GM12875 (cell line): ENCODE measurements around the gene FBXW11.

Experiments
- H3K4me3 ChIP-seq: one replicate; pipeline ENCODE4 v1.5.1; 2011; ENCODE audit warnings: low read depth, low read length, control low read depth
- TF ChIP-seq, protein P1 (sequence below): IDR thresholded peaks from 2 replicates; pipeline ENCODE4 v1.5.1; 2011; ENCODE audit warnings: low read depth, mild to moderate bottlenecking, control low read depth, inconsistent platforms, low read length, moderate library complexity, borderline replicate concordance; ENCODE audit not compliant: insufficient read depth

FBXW11 gene

GRCh38 chr5:172005708-172006320, 624 bp downstream of the FBXW11 start:
- TF ChIP-seq, protein P1, sequence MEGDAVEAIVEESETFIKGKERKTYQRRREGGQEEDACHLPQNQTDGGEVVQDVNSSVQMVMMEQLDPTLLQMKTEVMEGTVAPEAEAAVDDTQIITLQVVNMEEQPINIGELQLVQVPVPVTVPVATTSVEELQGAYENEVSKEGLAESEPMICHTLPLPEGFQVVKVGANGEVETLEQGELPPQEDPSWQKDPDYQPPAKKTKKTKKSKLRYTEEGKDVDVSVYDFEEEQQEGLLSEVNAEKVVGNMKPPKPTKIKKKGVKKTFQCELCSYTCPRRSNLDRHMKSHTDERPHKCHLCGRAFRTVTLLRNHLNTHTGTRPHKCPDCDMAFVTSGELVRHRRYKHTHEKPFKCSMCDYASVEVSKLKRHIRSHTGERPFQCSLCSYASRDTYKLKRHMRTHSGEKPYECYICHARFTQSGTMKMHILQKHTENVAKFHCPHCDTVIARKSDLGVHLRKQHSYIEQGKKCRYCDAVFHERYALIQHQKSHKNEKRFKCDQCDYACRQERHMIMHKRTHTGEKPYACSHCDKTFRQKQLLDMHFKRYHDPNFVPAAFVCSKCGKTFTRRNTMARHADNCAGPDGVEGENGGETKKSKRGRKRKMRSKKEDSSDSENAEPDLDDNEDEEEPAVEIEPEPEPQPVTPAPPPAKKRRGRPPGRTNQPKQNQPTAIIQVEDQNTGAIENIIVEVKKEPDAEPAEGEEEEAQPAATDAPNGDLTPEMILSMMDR: no peak
- peak overlapping the region; percentile 85 for H3K4me3 ChIP-seq

- TF ChIP-seq, protein P1: no peak
- H3K4me3 ChIP-seq: peak overlapping the region; percentile 85
Observed at GRCh38 chr5:172004824-172005237, 1.6 kb downstream of the FBXW11 start.

- TF ChIP-seq, protein P1: no peak
- no peak overlapping the region for H3K4me3 ChIP-seq
Observed at GRCh38 chr5:172003746-172004145, 2.7 kb downstream of the FBXW11 start.

GRCh38 chr5:172002840-172003512, 3.5 kb downstream of the FBXW11 start:
- no peak overlapping the region for H3K4me3 ChIP-seq
- TF ChIP-seq, protein P1: no peak

DNA sequence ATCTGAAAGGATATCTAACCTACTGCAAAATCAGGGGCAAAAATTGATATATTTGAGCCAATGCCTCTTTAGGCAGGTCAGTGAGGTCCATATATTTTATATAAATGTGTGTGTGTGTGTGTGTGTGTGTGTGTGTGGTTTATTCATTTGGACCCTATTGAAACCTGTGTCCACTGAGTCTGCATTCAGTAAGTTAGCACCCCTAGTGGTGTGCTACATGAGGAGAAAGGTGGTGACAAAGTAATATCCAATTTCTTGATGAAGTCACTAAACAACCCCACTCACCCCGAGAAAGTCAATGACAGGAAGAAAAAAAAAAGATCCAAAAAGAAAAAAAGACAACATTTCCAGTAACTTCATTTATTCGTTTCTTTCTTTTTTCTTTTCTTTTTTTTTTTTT, 4.1 kb downstream of the FBXW11 start:
- H3K4me3 ChIP-seq: no peak overlapping the region
- TF ChIP-seq, protein P1: peak; percentile 54; the same call in 1 of the 2 replicates

DNA sequence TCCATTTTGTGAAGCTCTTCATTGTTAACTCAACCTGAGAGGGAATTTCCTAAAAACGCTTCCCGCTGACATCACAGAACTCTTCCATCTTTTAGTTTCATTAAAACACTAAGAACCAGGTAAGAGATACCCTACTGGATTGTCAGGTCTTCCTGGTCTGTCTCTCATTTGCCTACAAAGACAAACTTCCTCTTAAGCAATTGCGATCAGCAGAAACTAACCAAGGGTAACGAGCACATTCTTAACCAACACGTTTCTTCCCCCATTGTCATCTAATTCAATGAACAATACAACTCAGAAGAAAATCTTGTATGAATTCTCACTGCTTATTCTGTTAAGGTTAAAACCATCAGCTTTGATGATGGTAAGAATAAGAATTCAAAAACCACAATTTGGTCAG, 6.6 kb downstream of the FBXW11 start:
- TF ChIP-seq, protein P1: no peak
- no peak overlapping the region for H3K4me3 ChIP-seq

DNA sequence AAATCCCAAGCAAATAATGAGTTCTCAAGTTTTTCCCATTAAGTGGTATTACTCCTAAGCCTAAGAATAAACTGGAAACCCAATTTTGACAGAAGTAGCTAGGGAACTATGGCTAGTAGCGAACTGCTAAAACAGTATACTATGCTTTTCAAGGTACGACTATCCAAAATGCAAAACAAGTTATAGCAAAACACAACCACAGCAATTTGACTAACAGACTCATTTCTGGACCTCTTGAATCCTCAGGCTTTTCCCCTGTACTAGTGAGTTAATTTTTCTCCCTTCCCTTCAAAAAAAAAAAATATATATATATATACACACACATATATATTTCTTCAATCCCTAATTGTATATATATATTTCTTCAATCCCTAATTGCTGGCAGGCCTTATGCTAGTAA, 7.3 kb downstream of the FBXW11 start:
- H3K4me3 ChIP-seq: no peak overlapping the region
- TF ChIP-seq, protein P1: no peak
